Left lobe of liver (tissue), 2 donors: Measurements from ENCODE around the gene PLPPR3. TPM values are rescaled to one million over a fixed set of nuclear protein-coding genes. Genes with fewer than 3 reads are reported as not detected.

Experiments
- ATAC-seq: fragments of 200-7000 bp; cut with Tn5 transposase; one replicate; pipeline ENCODE4 v1.9.1; 2020; ENCODE audit warnings: mild to moderate bottlenecking, moderate library complexity
- DNase-seq: peaks from one replicate; pipeline ENCODE4 v3.0.0-alpha.2; 2020; ENCODE audit warnings: low spot score
- total RNA-seq: library from RNA; stranded (reverse); gene quantifications from one replicate; pipeline ENCODE4 v1.2.1, GENCODE V29; 2021
- donor health status: DM: no; HTN: no; CAD: no; lungs with moderate emphysema.
- donor health status: DM: no; HTN: yes; CAD: no.

The PLPPR3 gene, protein sequence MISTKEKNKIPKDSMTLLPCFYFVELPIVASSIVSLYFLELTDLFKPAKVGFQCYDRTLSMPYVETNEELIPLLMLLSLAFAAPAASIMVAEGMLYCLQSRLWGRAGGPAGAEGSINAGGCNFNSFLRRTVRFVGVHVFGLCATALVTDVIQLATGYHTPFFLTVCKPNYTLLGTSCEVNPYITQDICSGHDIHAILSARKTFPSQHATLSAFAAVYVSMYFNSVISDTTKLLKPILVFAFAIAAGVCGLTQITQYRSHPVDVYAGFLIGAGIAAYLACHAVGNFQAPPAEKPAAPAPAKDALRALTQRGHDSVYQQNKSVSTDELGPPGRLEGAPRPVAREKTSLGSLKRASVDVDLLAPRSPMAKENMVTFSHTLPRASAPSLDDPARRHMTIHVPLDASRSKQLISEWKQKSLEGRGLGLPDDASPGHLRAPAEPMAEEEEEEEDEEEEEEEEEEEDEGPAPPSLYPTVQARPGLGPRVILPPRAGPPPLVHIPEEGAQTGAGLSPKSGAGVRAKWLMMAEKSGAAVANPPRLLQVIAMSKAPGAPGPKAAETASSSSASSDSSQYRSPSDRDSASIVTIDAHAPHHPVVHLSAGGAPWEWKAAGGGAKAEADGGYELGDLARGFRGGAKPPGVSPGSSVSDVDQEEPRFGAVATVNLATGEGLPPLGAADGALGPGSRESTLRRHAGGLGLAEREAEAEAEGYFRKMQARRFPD
- not detected for total RNA-seq

DNA sequence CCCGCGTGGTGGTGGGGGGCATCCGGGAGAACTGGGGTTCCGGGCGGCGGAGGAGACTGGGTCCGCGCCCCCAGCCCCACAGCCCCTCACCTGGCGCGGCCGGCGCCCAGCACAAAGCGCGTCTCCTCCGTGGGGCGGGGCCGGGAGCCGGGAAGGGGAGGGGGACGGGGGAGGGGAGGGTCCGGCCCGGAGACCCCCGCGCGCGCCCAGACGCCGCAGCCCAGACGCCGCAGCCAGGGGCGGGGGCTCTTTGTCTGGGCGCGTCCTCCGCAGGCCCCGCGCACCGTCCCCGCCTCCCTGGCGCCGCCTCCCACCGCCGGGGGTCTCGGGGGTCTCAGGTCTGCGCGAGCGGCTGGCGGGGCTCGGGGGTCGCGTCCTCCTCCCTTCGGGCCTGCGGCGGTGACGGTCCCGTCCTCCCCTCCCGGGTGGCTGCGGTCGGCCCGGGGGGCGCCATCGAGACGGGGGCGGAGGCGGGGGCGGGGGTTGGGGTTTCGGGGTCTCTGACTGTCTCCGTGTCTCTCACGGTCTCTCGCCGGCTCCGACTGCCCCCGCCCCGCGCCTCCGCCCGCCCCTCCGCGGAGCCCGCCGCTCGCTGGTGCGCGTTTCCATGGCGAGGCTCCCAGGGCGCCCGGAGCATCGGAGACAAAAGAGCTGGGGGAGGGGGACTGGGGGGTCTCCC lies at the start of gene PLPPR3:
PLPPR3 (minus strand) TSS at position 131 of the 679 bp plus-strand sequence. CDS start 396 bp downstream, outside the sequence.
- ATAC-seq (no peak), DNase-seq (no peak)

DNA sequence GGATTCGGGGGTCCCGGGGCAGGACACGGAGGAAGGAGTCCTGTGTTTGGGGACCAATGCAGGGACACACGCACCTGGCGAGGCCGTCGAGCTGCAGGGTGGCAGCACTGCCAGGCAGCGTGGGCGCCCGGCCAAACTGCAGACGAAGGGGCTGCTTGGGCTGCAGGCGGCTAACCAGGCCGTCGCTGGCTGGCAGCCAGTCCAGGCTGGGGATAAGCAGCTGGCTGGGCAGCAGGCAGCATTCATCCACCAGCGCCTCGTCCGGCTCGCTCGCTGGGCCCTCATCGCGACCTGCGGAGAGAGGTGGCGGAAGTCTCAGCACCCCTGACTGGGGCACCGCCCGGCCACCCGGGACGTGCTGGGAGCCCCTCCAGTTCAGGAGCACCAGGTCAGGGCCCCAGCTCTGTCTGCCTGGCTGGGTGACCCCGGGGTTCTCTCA lies 49.2 kb upstream of the PLPPR3 start:
- ATAC-seq = no peak
- DNase-seq = no peak

GRCh38 chr19:870314-870713 lies 48.6 kb upstream of the PLPPR3 start:
- ATAC-seq = no peak

GRCh38 chr19:869245-870177 lies 47.8 kb upstream of the PLPPR3 start:
- no peak for ATAC-seq
- DNase-seq = no peak

More at GRCh38 chr19:870314-870713, 48.6 kb upstream of the PLPPR3 start:
- DNase-seq = no peak

- DNase-seq (no peak), ATAC-seq (no peak)
Measured at GRCh38 chr19:868458-869244, 46.9 kb upstream of the PLPPR3 start.

DNA sequence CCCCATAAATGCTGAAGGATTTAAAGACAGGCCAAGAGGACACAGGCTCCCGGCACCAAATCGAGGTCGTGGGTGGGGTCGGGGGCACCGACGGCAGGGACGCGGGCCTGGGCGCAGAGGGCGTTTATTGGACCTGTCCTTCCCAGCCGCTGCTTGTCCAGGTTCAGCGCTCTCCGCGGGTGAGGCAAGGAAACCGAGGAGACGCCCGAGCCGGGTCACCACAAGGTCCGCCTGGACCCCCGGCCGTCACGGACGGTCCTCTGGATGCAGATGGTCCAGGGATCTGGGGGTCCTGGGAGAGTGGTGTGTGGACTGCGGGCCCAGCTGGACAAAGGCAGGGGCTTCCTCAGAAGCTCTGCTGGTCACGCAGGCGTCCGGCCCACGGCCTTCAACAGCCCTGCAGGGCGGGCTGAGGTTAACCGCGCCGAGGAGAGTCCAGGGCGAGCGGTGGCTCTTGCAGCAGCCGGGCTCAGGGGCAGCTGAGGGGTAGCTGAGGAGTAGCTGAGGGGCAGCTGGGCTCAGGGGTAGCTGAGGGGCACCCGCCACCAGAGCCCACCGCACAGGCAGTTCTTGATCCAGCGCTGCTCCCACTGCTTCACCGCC lies 46.2 kb upstream of the PLPPR3 start:
- DNase-seq = no peak
- ATAC-seq = no peak

- ATAC-seq (no peak), DNase-seq (no peak)
Measured at GRCh38 chr19:867301-867793, 45.6 kb upstream of the PLPPR3 start.

- DNase-seq (no peak), ATAC-seq (no peak)
Measured at GRCh38 chr19:866769-867300, 45.1 kb upstream of the PLPPR3 start.

GRCh38 chr19:863315-863620 lies 41.5 kb upstream of the PLPPR3 start:
- ATAC-seq (no peak), DNase-seq (no peak)

GRCh38 chr19:862581-863314 lies 41.0 kb upstream of the PLPPR3 start:
- ATAC-seq (peak; percentile 28), DNase-seq (no peak)

DNA sequence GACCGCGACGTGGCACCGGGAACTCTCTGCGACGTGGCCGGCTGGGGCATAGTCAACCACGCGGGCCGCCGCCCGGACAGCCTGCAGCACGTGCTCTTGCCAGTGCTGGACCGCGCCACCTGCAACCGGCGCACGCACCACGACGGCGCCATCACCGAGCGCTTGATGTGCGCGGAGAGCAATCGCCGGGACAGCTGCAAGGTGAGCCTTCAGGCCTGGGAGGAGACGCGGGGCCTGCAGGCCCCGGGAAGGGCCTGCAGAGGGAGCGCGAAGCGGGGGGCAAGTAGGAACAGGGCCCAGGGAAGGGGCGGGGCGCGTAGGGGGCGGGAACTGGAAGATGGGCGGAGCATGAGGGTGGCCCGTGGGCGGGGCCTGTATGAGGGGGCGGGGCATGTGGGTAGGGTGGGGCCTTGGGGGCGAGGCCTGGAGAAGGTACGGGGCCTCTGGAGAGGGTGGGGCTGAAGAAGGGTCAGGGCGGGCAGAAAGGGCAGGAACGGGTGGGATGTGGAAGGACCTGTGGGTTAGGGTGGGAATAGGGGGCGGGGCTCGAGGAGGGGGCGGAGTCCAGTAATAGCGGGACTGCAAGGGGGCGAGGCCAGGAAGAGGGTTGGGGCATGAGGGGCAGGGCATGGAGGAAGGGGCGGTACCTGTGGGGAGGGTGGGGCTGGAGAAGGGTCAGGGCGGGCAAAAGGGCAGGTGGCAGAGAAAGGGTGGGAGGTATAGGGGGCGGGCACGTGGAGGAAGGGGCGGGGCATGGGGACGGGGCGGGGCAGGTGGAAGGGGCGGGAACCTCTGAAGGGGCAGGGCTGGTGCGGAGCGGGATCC lies 40.2 kb upstream of the PLPPR3 start:
- DNase-seq = no peak
- peak; percentile 23 for ATAC-seq

DNA sequence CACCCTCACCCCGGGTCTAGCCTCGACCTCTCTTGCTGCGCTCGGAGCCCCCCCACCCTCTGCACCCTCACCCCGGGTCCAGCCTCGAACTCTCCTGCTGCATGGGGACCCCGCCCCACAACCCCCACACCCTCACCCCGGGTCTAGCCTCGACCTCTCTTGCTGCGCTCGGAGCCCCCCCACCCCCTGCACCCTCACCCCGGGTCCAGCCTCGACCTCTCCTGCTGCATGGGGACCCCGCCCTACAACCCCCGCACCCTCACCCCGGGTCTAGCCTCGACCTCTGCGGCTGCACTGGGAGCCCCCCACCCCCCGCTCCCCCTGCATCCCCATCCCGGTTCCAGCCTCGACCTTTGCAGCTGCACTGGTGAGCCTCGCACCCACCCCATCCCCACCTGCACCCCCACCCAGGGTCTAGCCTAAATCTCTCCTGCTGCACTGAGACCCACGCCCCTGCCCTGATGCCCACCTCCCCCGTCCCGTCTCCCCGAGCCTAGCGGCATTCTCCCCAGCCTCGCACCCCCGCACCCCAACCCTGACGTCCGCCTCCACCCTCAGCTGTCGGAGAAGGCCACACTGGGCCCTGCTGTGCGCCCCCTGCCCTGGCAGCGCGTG lies 39.5 kb upstream of the PLPPR3 start:
- ATAC-seq (no peak), DNase-seq (no peak)

- no peak for DNase-seq
- ATAC-seq = peak; percentile 14
Measured at GRCh38 chr19:858868-859843, 37.4 kb upstream of the PLPPR3 start, which contains the start of gene CFD. Gene CFD, plus strand, starts transcription at chr19:859664. Its CDS starts 26 bp downstream, at chr19:859690.

DNA sequence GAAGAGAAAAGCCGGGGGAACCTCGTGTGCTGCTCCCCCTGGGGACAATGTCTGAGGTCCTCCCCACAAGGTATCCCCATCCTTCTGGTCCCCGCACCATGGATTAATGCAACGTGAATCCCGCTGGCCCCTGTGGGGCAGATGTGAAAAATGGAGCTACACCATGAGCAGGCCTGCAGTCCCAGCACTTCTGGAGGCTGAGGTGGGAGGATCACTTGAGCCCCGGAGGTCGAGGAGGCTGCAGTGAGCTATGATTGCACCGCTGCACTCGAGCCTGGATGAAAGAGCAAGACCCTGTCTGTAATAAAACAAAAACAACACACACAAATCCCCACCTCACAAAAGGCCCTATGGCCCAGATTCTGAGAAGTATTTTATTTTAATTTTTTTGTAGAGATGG lies 36.5 kb upstream of the PLPPR3 start:
- no peak for ATAC-seq
- no peak for DNase-seq

GRCh38 chr19:855566-856120 lies 33.9 kb upstream of the PLPPR3 start:
- DNase-seq (no peak), ATAC-seq (no peak)
